ENCODE results near the gene PLEKHG3.

- TF ChIP-seq, protein P1, sequence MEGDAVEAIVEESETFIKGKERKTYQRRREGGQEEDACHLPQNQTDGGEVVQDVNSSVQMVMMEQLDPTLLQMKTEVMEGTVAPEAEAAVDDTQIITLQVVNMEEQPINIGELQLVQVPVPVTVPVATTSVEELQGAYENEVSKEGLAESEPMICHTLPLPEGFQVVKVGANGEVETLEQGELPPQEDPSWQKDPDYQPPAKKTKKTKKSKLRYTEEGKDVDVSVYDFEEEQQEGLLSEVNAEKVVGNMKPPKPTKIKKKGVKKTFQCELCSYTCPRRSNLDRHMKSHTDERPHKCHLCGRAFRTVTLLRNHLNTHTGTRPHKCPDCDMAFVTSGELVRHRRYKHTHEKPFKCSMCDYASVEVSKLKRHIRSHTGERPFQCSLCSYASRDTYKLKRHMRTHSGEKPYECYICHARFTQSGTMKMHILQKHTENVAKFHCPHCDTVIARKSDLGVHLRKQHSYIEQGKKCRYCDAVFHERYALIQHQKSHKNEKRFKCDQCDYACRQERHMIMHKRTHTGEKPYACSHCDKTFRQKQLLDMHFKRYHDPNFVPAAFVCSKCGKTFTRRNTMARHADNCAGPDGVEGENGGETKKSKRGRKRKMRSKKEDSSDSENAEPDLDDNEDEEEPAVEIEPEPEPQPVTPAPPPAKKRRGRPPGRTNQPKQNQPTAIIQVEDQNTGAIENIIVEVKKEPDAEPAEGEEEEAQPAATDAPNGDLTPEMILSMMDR (conservative IDR thresholded peaks at IDR 0.05): no peak
- TF ChIP-seq EZH2 (IDR thresholded peaks at IDR 0.05; ENCODE audit: low read depth): no peak
These were observed 15.9 kb downstream of the PLEKHG3 start for GRCh38 chr14:64720131-64720576.
